Fibroblast of upper back skin (primary cell): Measurements from ENCODE around the gene CYP2S1.
"Not testable (repeated sequence)": the region's sequence is repeated elsewhere in the genome, so short reads cannot be mapped to it uniquely, and the experiment has no call there.

Source experiments
- DNase-seq: peaks from one replicate; pipeline ENCODE4 v3.0.0-alpha.2; 2013

Gene CYP2S1, protein sequence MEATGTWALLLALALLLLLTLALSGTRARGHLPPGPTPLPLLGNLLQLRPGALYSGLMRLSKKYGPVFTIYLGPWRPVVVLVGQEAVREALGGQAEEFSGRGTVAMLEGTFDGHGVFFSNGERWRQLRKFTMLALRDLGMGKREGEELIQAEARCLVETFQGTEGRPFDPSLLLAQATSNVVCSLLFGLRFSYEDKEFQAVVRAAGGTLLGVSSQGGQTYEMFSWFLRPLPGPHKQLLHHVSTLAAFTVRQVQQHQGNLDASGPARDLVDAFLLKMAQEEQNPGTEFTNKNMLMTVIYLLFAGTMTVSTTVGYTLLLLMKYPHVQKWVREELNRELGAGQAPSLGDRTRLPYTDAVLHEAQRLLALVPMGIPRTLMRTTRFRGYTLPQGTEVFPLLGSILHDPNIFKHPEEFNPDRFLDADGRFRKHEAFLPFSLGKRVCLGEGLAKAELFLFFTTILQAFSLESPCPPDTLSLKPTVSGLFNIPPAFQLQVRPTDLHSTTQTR

GRCh38 chr19:41192574-41193429, at the start of gene CYP2S1:
Gene CYP2S1 (plus strand): TSS chr19:41193219. CDS start chr19:41193265, 46 bp downstream.
- DNase-seq, result no peak

GRCh38 chr19:41144403-41144802, 48.6 kb upstream of the CYP2S1 start:
- peak; percentile 70 for DNase-seq

GRCh38 chr19:41149831-41150230, 43.2 kb upstream of the CYP2S1 start:
- no peak for DNase-seq

- DNase-seq, result not testable (repeated sequence)
These were observed 42.0 kb upstream of the CYP2S1 start for GRCh38 chr19:41150986-41151385.

GRCh38 chr19:41154060-41154459, 39.0 kb upstream of the CYP2S1 start:
- DNase-seq, result no peak

GRCh38 chr19:41156207-41156606, 36.8 kb upstream of the CYP2S1 start:
- no peak for DNase-seq

DNA sequence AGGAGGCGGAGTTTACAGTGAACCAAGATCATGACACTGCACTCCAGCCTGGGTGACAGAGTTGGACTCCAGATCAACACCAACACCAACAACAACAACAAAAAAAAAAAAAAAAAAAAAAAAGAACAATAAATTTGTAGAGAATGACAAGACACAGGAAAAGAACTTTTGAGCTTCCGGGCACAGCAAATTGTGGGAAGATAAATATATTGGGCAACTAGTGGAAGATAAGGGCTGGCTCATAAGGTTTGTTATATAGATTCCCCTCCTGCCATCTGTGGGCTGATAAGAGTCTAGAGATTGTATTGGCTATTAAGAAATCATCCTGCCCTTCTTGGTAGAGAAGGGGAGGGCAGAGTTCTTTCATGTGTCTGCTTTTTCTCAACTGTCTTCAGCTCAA, 33.1 kb upstream of the CYP2S1 start:
- no peak for DNase-seq

DNA sequence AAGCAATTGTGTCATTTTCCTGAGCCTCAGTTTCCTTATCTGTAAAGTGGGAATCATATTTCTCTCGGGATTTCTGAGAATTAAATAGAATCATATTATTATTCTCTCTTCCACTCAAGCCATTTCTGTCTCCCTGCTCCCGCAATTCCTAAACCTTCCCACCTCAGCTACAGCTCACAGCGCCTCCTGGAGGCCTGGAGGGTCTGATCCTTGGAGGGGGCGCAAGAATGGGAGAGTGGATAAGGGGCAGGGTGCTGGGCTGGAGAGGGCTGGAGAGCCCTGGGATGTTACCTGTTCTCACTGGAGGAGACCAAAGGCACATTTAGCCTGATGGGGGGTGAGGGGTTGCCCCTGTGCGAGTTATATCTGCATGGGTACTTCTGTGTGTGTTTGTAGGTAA, 31.1 kb upstream of the CYP2S1 start:
- DNase-seq, result no peak

DNA sequence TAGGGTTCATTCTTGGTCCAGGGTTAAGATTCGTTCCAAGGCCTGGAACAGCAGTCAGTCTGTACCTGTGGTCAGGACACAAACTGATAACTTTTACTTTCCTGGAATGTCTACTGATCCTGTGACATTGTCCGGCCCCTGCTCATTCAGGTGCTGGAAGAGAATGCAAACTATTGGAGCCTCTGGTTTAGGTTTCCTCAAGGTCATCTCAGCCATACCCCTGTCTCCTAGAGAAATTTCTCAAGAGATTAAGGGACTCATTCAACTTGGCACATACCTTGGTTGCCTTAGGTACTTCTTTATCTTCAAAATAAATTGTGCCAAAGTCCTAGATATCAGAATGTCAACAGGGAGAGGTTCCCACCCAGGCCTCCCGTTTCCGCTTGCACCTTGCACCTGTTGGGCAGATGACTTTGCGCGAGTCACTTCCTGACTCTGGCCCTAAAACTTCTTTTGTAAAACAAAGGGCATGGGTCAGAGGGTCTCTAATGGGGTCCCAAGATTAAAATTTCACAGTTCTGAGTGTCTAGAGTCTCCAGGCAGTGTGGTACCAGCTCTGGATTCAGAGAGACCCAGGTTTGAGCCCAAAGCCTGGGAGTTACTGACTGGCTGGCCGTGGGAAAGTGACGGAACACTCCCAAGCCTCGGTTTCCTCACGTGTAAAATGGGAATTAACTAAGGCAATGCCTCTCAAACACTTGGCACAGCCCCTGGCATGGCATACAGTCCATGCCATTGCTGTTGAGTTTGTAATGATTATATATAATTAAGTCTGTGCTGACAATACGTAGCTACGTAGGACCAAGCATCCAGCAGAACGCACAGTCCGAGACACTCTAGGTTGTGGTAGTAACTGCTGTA, 25.8 kb upstream of the CYP2S1 start:
- DNase-seq, result no peak

GRCh38 chr19:41172297-41173164, 20.5 kb upstream of the CYP2S1 start:
- DNase-seq, result no peak

DNA sequence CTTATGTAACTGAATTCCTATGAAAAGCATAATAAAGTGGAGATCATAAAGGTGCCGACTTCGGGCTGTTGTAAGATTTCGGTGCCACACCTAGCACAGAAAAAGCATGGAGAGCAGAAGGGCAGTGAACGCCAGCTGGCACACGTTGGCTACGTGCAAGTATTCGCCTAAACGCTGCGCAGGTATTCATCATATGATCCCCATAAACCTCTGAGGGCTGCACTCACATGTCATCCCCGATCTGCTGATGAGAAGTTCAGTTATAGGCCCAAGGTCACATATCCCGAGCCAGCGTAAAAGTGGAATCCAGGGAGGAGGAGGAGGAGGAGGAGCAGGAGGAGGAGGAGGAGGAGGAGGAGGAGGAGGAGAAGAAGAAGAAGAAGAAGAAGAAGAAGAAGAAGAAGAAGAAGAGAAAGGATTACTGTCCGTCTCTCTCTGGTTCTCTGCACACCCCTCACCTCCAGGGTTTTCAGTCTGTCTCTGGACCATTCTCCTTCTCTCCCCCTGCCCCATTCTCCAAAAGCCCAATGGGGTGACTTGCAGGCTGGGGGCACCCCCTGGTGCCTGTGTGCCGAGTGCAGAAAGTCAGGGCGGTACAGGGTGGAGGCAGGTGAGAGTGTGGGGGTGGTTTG, 18.6 kb upstream of the CYP2S1 start:
- DNase-seq, result no peak

- peak; percentile 78 for DNase-seq
These were observed 16.9 kb upstream of the CYP2S1 start for GRCh38 chr19:41175801-41176777.

- DNase-seq, result not testable (repeated sequence)
These were observed 12.8 kb upstream of the CYP2S1 start for GRCh38 chr19:41180173-41180572.

GRCh38 chr19:41186971-41187883, 5.8 kb upstream of the CYP2S1 start:
- no peak for DNase-seq

- no peak for DNase-seq
These were observed 5.1 kb upstream of the CYP2S1 start for GRCh38 chr19:41187884-41188279.

GRCh38 chr19:41189425-41190065, 3.5 kb upstream of the CYP2S1 start:
- DNase-seq, result no peak

- DNase-seq, result no peak
These were observed 574 bp downstream of the CYP2S1 start for GRCh38 chr19:41193430-41194156.

- DNase-seq, result no peak
These were observed 1.1 kb downstream of the CYP2S1 start for GRCh38 chr19:41194157-41194552.
